Stomach (tissue), 9 donors: ENCODE measurements around the gene ZNF248. TPM values are rescaled to one million over a fixed set of nuclear protein-coding genes. Genes with fewer than 3 reads are reported as not detected.
"Not testable (repeated sequence)": the region's sequence is repeated elsewhere in the genome, so short reads cannot be mapped to it uniquely, and the experiment has no call there.

Source experiments
- DNase-seq, 2 donors: peaks; one replicate each; pipeline versions ENCODE4 v3.0.0 to v3.0.0-alpha.2; 2013 to 2019
- H3K27ac ChIP-seq, 5 donors: fragments of 200-600 bp in 4 of 5; sonication (generic) in 4 of 5; one replicate each; pipeline ENCODE4 v1.5.1; 2013 to 2019; ENCODE audit warnings: mild to moderate bottlenecking in 1 of 5, moderate library complexity in 1 of 5
- H3K27me3 ChIP-seq, 3 donors: fragments of 200-600 bp; sonication (generic); one replicate each; pipeline ENCODE4 v1.5.1; 2017 to 2019; ENCODE audit warnings: mixed run types in 1 of 3
- H3K36me3 ChIP-seq, 4 donors: fragments of 200-600 bp; sonication (generic); 1 replicate in 3 of 4; 2 replicates in 1 of 4; pipeline ENCODE4 v1.5.1; 2016 to 2019
- H3K4me1 ChIP-seq, 4 donors: fragments of 200-600 bp; sonication (generic); one replicate each; pipeline ENCODE4 v1.5.1; 2016 to 2019
- H3K4me3 ChIP-seq, 4 donors: fragments of 200-600 bp; sonication (generic) in 3 of 4; one replicate each; pipeline ENCODE4 v1.5.1; 2016 to 2019; ENCODE audit warnings: mild to moderate bottlenecking in 1 of 4
- H3K9me3 ChIP-seq, 4 donors: fragments of 200-600 bp; sonication (generic); one replicate each; pipeline ENCODE4 v1.5.1; 2016 to 2019
- CTCF ChIP-seq, 7 experiments: fragments of 450-650 bp in 4 of 7; fragments of 200-600 bp in 3 of 7; sonication (generic) in 3 of 7; IDR thresholded peaks; one replicate each; pipeline ENCODE4 v1.5.1; 2016 to 2019; ENCODE audit warnings: antibody characterized with exemption in 7 of 7, control low read depth in 2 of 7, mild to moderate bottlenecking in 1 of 7
- EP300 ChIP-seq: sonication (generic); formaldehyde crosslinking; IDR thresholded peaks from one replicate; pipeline ENCODE4 v1.6.1; 2017; ENCODE audit warnings: antibody characterized with exemption
- POLR2A ChIP-seq, 4 donors: fragments of 450-650 bp; IDR thresholded peaks; one replicate each; pipeline ENCODE4 v1.6.1; 2016; ENCODE audit warnings: antibody characterized with exemption in 4 of 4, control low read depth in 2 of 4, mild to moderate bottlenecking in 1 of 4, moderate library complexity in 1 of 4
- POLR2AphosphoS5 ChIP-seq, 3 donors: sonication (generic); formaldehyde crosslinking; IDR thresholded peaks; one replicate each; pipeline ENCODE4 v1.6.1; 2016; ENCODE audit warnings: antibody characterized with exemption in 3 of 3
- WGBS, 5 donors: extraction: QIAGEN DNeasy Blood & Tissue Kit in 3 of 5; methylation state at CpG; one replicate each; pipeline versions ENCODE4 v1.1.5 to v1.1.7; 2013 to 2018; 5-methylcytosine and 5-hydroxymethylcytosine counted together
- intact Hi-C: fragments of 100-400 bp; cut with DNase I; formaldehyde crosslinking; loops from one replicate; pipeline ENCODE4 v1.15.1; 2023; ENCODE audit warnings: low total_unique reads
- polyA plus RNA-seq, 3 donors: library from polyadenylated mRNA; stranded (reverse); fragments of 200-250 nt; gene quantifications; one replicate each; pipeline ENCODE4 v1.2.3, GENCODE V29; 2013
- total RNA-seq, 5 donors: library from RNA; depleted of rRNA; stranded (reverse); fragments of >200 nt; gene quantifications; one replicate each; pipeline versions ENCODE4 v1.1.0 to v1.2.3, GENCODE V29; 2014 to 2016
- donor health status: healthy with polysubstance abuse.
- donor health status: Bipolar disorder and iron deficiency.
- donor health status: healthy.

Gene ZNF248
- total and polyA plus RNA-seq, 8 donors: 2.5 to 32.9 (median 9.9) TPM

DNA sequence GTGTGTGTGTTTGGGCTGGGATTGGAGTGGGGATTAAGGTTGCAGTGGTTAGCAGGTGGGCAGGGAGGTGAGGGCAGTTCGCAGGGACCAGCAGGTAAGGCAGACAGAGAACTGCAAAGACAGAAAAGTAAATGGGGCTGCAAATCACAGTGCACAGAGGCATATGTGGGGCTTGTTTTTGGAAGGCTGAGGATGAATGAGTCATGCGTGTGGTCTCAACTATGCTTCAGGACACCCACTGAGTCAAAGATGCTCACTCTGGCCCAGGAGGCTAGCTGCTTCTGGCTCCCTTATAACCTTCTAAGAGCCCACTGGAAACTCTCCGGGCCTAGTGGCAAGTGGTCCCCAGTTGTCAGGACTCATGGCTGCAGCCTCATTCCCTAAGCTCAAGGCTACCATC is 118.2 kb downstream of the ZNF248 start:
- no peaks in the 10 kb centered on the region for H3K36me3 ChIP-seq
- H3K4me1 ChIP-seq: no peaks in the 10 kb centered on the region
- 71 to 89% (median 82%) methylated on average over 3 of the region's 3 CpGs for WGBS, 5 donors
- TF ChIP-seq POLR2A (IDR thresholded peaks at IDR 0.05) (no peak), POLR2AphosphoS5 (IDR thresholded peaks at IDR 0.05) (no peak)
- peaks cover 0 to 6% (median 0%) of the 10 kb centered on the region in 3 donors for H3K27me3 ChIP-seq
- peaks cover 2 to 29% (median 6%) of the 10 kb centered on the region in 4 donors for H3K9me3 ChIP-seq
- no peak for DNase-seq
- no peak overlapping the region for H3K4me3 ChIP-seq
- no peak overlapping the region for H3K27ac ChIP-seq
- intact Hi-C loops: no loop called here

GRCh38 chr10:37738241-37738640 is 119.2 kb downstream of the ZNF248 start:
- H3K27me3 ChIP-seq, H3K4me1 ChIP-seq, intact Hi-C loops, H3K27ac ChIP-seq, DNase-seq, H3K36me3 ChIP-seq, H3K4me3 ChIP-seq: not testable (repeated sequence)
- 87 to 92% (median 91%) methylated on average over 16 of the region's 16 CpGs for WGBS, 5 donors
- peaks cover 2 to 29% (median 6%) of the 10 kb centered on the region in 4 donors for H3K9me3 ChIP-seq

- no peak for DNase-seq
- no peaks in the 10 kb centered on the region for H3K36me3 ChIP-seq
- intact Hi-C loops: no loop called here
- WGBS, 5 donors: 73 to 83% (median 77%) methylated on average over 6 to 15 of the region's 15 CpGs
- H3K27me3 ChIP-seq: peaks cover 0 to 6% (median 0%) of the 10 kb centered on the region in 3 donors
- TF ChIP-seq CTCF (IDR thresholded peaks at IDR 0.05) (no peak), EP300 (no peak), POLR2A (IDR thresholded peaks at IDR 0.05) (no peak), POLR2AphosphoS5 (IDR thresholded peaks at IDR 0.05) (no peak)
- H3K27ac ChIP-seq: no peak overlapping the region
- no peak overlapping the region for H3K4me3 ChIP-seq
- H3K9me3 ChIP-seq: peaks cover 2 to 29% (median 6%) of the 10 kb centered on the region in 4 donors
- H3K4me1 ChIP-seq: no peaks in the 10 kb centered on the region
Observed at GRCh38 chr10:37737336-37737735, 120.1 kb downstream of the ZNF248 start.

- TF ChIP-seq CTCF (IDR thresholded peaks at IDR 0.05): no peak
- TF ChIP-seq POLR2A (IDR thresholded peaks at IDR 0.05): no peak
- no peak for TF ChIP-seq POLR2AphosphoS5 (IDR thresholded peaks at IDR 0.05)
- no peak for TF ChIP-seq EP300
- Histone ChIP-seq H3K4me3 (no peak overlapping the region), H3K36me3 (no peaks in the 10 kb centered on the region), H3K27me3 (peaks cover 0 to 6% (median 0%) of the 10 kb centered on the region in 3 donors), H3K27ac (no peak overlapping the region), H3K4me1 (no peaks in the 10 kb centered on the region), H3K9me3 (peaks cover 2 to 20% (median 6%) of the 10 kb centered on the region in 4 donors)
- intact Hi-C loops: no loop called here
- 50 to 81% (median 51%) methylated on average over 1 of the region's 1 CpG for WGBS, 5 donors
- no peak for DNase-seq
Observed at GRCh38 chr10:37736120-37736519, 121.3 kb downstream of the ZNF248 start.

- Histone ChIP-seq H3K36me3 (no peaks in the 10 kb centered on the region), H3K4me1 (no peaks in the 10 kb centered on the region), H3K4me3 (no peak overlapping the region), H3K27me3 (peaks cover 0 to 6% (median 0%) of the 10 kb centered on the region in 3 donors), H3K27ac (no peak overlapping the region), H3K9me3 (peaks cover 2 to 15% (median 6%) of the 10 kb centered on the region in 4 donors)
- DNase-seq: no peak
- WGBS, 5 donors: 73 to 78% (median 76%) methylated on average over 2 of the region's 2 CpGs
- TF ChIP-seq POLR2AphosphoS5 (IDR thresholded peaks at IDR 0.05) (no peak), POLR2A (IDR thresholded peaks at IDR 0.05) (no peak), CTCF (IDR thresholded peaks at IDR 0.05) (no peak), EP300 (no peak)
- intact Hi-C loops: no loop called here
Observed at GRCh38 chr10:37734971-37735370, 122.4 kb downstream of the ZNF248 start.

Other genes with a start within 250 kb of the ZNF248 start
- 10 to 100 TPM in 2 of 5 donors, 1 to 10 TPM in 3; 4.6 to 23.9 (median 6.4) TPM for gene ZNF25, start 119.0 kb upstream of the ZNF248 start, total RNA-seq
- gene ZNF25, start 119.0 kb upstream of the ZNF248 start, polyA plus RNA-seq: 1 to 10 TPM; 3.7 to 5.0 (median 4.3) TPM
- 10 to 100 TPM in 4 of 5 donors, 1 to 10 TPM in 1; 7.6 to 72.9 (median 55.8) TPM for gene ZNF33A, start 153.1 kb upstream of the ZNF248 start, total RNA-seq
- 10 to 100 TPM in 1 of 3 donors, 1 to 10 TPM in 2; 9.2 to 13.3 (median 9.9) TPM for gene ZNF33A, start 153.1 kb upstream of the ZNF248 start, polyA plus RNA-seq
- gene ZNF37A, start 236.7 kb upstream of the ZNF248 start, total RNA-seq: 10 to 100 TPM in 4 of 5 donors, 1 to 10 TPM in 1; 4.3 to 41.2 (median 33.2) TPM
- gene ZNF37A, start 236.7 kb upstream of the ZNF248 start, polyA plus RNA-seq: 10 to 100 TPM in 1 of 3 donors, 1 to 10 TPM in 2; 5.2 to 10.2 (median 6.6) TPM